Suprapubic skin (tissue), 3 donors: ENCODE data around the gene ATOH7.

Experiments
- CTCF ChIP-seq, 2 donors: fragments of 200-600 bp in 1 of 2; fragments of 450-650 bp in 1 of 2; sonication (generic) in 1 of 2; IDR thresholded peaks; one replicate each; pipeline ENCODE4 v1.5.1; 2016 to 2019; ENCODE audit warnings: antibody characterized with exemption in 2 of 2, mild to moderate bottlenecking in 1 of 2, moderate library complexity in 1 of 2
- EP300 ChIP-seq: sonication (generic); formaldehyde crosslinking; IDR thresholded peaks from one replicate; pipeline ENCODE4 v1.6.1; 2017; ENCODE audit warnings: antibody characterized with exemption
- POLR2A ChIP-seq, 2 donors: fragments of 450-650 bp; IDR thresholded peaks; one replicate each; pipeline ENCODE4 v1.6.1; 2017; ENCODE audit warnings: antibody characterized with exemption in 2 of 2, mild to moderate bottlenecking in 2 of 2, moderate library complexity in 2 of 2

DNA sequence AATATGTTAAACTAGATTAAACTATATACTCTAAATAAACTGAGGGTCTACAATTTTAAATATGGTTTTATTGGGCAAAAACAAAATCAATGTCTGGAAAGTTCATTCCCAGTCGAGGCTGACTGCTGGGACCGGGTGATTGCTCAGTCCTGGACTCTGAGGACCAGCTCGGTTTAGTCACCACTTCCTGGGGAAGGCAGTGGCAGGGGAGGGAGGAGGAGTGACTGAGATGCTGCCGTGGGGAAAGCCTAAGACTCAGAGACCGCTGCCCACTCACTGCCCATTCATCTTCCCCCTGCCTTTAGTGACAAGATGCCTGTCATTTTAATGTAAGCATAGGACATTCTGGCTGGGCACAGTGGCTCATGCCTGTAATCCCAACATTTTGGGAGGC, 29.0 kb downstream of the ATOH7 start:
- TF ChIP-seq EP300 = no peak
- no peak for TF ChIP-seq CTCF (IDR thresholded peaks at IDR 0.05)
- TF ChIP-seq POLR2A (IDR thresholded peaks at IDR 0.05) = no peak
